AG04450 (cell line): ENCODE results near the gene CTDNEP1. TPM values are rescaled to one million over a fixed set of nuclear protein-coding genes. Genes with fewer than 3 reads are reported as not detected.

Experiments
- CTCF ChIA-PET: fragments of 300-600, 350-600 bp; formaldehyde crosslinking; extraction: SDS; loops from one replicate; lab custom pipeline; 2022; ENCODE audit warnings: antibody characterized with exemption, inconsistent platforms; lab: Charles Lee
- POLR2A ChIA-PET: fragments of 350-600 bp; formaldehyde crosslinking; extraction: SDS; loops from one replicate; lab custom pipeline; 2021; ENCODE audit warnings: antibody characterized with exemption, inconsistent platforms; lab: Yijun Ruan, JAX
- DNase-seq: peaks from one replicate; pipeline ENCODE4 v3.0.0-alpha.2; 2011; ENCODE audit warnings: low read depth, low spot score
- H3K27ac ChIP-seq: one replicate; pipeline ENCODE4 v1.5.1; 2012; ENCODE audit warnings: low read depth, low read length, control low read depth
- H3K27me3 ChIP-seq: one replicate; pipeline ENCODE4 v1.6.0; 2012; ENCODE audit warnings: low read length; ENCODE audit not compliant: control insufficient read depth, insufficient read depth
- H3K4me3 ChIP-seq: 2 replicates; pipeline ENCODE4 v1.5.1; 2011; ENCODE audit warnings: mild to moderate bottlenecking, low read depth, low read length, control low read depth
- H3K9me3 ChIP-seq: 2 replicates; pipeline ENCODE4 v1.5.1; 2012; ENCODE audit warnings: low read length; ENCODE audit not compliant: control insufficient read depth, insufficient read depth
- polyA plus RNA-seq: library from polyadenylated mRNA; depleted of rRNA; stranded (reverse); fragments of >200 nt; gene quantifications from 2 replicates; pipeline ENCODE4 v1.2.3, GENCODE V29; 2011
- TF ChIP-seq, protein P1 (sequence below): IDR thresholded peaks from 2 replicates; pipeline ENCODE4 v1.5.1; 2011; ENCODE audit warnings: low read depth, low read length, control low read depth, inconsistent platforms

CTDNEP1 gene
- polyA plus RNA-seq, 1 experiment = 115 TPM

DNA sequence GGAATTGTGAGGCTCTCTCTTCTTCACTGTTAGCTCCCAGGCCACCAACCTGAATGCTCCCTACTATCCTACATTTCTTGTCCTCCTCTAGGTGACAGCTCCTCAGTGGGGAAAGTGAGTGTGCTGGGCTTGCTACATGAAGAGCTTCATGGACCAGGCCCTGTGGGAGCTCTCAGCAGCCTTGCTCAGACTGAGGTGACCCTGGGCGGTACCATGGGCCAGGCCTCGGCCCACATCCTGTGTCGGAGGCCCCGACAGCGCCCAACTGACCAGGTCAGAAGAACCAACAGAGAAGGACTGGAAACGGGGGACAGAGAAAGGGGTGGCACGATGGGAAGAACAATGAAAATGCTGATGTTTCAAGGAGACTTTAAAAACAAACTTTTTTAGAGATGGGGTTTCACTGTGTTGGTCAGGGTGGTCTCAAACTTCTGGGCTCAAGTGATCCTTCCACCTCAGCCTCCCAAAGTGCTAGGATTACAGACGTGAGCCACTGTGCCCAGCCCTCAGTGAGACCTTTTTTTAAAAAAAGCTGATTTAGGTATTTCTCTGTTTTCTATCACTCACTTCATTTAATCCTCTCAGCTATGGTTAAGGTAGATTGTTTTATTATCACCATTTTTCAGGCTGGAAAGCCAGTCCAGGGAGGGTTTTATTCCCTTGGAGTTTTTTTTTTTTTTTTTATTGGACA is 5.4 kb upstream of the CTDNEP1 start:
- no peak for DNase-seq
- Histone ChIP-seq H3K27me3 (peaks cover 1% of the 10 kb centered on the region), H3K4me3 (no peak overlapping the region), H3K27ac (no peak overlapping the region), H3K9me3 (no peaks in the 10 kb centered on the region; the same call in 1 of the 2 replicates)
- TF ChIP-seq, protein P1, sequence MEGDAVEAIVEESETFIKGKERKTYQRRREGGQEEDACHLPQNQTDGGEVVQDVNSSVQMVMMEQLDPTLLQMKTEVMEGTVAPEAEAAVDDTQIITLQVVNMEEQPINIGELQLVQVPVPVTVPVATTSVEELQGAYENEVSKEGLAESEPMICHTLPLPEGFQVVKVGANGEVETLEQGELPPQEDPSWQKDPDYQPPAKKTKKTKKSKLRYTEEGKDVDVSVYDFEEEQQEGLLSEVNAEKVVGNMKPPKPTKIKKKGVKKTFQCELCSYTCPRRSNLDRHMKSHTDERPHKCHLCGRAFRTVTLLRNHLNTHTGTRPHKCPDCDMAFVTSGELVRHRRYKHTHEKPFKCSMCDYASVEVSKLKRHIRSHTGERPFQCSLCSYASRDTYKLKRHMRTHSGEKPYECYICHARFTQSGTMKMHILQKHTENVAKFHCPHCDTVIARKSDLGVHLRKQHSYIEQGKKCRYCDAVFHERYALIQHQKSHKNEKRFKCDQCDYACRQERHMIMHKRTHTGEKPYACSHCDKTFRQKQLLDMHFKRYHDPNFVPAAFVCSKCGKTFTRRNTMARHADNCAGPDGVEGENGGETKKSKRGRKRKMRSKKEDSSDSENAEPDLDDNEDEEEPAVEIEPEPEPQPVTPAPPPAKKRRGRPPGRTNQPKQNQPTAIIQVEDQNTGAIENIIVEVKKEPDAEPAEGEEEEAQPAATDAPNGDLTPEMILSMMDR = no peak
- ChIA-PET CTCF (interaction anchor here (1.3 kb wide), 1 partner anchor 23 kb away, joined by 3 read pairs; no protein-coding TSS in a partner anchor), POLR2A (no interaction called here)

DNA sequence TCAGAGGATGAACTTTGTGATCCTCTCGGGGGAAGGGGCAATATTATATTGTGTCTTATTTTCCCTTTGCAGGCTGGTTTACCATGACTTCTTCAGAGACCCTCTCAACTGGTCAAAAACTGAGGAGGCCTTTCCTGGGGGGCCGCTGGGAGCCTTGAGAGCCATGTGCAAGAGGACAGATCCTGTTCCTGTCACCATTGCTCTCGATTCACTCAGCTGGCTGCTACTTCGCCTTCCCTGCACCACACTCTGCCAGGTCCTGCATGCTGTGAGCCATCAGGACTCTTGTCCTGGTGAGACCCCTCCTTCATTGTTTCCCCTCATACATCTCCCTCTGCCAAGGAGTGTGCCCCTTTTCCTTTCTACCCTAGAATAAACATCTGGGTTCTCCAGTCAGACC is 3.0 kb upstream of the CTDNEP1 start:
- TF ChIP-seq, protein P1 = no peak
- Histone ChIP-seq H3K4me3 (no peak overlapping the region), H3K9me3 (no peaks in the 10 kb centered on the region; the same call in 1 of the 2 replicates), H3K27me3 (no peaks in the 10 kb centered on the region), H3K27ac (no peak overlapping the region)
- ChIA-PET CTCF (interaction anchor here (1.4 kb wide), 1 partner anchor 306 kb away, joined by 3 read pairs; no protein-coding TSS in a partner anchor), POLR2A (interaction anchor here (0.6 kb wide), 1 partner anchor 16 kb away, joined by 5 read pairs; no protein-coding TSS in a partner anchor)
- no peak for DNase-seq

DNA sequence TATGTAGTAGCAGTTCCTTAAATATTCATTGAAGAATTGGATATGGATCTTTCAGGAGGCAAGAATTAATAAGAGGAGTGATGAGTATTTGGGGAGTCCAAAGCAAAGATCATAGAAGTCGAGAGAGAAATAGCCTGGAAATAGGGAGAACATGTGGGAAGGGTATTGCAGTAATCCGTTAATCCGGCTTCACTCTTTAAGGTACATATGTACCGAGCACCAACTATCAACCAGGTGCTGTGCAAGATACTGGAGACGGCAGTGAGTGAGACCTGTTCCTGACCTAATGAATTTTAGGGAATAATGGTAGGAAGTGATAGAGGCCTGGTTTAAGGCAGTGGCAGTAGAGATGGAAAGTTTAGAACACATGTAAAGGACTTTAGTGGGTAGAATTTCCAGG is 1.5 kb upstream of the CTDNEP1 start:
- ChIA-PET CTCF (no interaction called here), POLR2A (no interaction called here)
- no peak overlapping the region for H3K27ac ChIP-seq

DNA sequence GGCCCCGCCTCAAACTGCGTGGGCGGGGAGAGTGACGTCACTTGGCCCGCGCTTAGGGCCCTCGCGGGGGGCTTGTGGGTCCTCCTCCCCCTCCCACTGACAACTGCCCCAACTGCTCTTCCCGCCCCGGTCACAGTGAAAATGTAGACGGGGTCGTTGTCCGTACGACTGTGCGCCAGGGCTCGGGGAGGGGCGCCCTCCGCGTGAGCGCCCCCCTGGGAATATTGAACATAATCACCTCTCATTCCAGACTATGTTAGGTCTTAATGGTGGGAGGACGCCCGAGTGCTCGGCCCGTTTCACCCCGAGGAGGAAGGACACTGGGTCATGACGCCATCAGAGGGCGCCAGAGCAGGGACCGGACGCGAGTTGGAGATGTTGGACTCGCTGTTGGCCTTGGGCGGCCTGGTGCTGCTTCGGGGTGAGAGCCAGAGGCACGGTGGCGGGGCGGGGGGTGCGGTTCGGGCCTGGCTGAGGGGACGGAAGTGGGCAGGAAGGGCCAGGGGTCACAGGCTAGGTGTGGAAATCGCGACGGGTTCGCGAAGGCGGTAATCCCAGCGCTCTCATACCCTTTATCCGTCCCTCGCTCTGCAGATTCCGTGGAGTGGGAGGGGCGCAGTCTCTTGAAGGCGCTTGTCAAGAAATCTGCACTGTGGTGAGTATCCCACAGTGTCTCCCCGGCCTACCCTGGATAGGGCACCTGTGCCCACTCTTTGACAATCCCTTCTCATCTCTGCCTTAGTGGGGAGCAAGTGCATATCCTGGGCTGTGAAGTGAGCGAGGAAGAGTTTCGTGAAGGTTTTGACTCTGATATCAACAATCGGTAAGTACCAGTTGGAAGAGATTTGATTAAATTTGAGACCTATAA is 876 bp upstream of the CTDNEP1 start, which contains the start of gene ELP5:
TSS of gene ELP5 (plus strand) at position 40 of the 868 bp plus-strand sequence. CDS start at position 376, 336 bp downstream.
- ChIA-PET POLR2A (interaction anchor here (1.1 to 1.6 kb wide), 3 partner anchors 10 to 62 kb away, joined by 3 to 18 read pairs (median 10); partner anchors contain the start of genes ACADVL, DLG4 and GABARAP), CTCF (no interaction called here)
- Histone ChIP-seq H3K4me3 (peak within 1 kb of the TSS; percentile 93), H3K27ac (peak within 1 kb of the TSS; percentile 100), H3K27me3 (no peaks in the 10 kb centered on the region), H3K9me3 (no peaks in the 10 kb centered on the region; the same call in 1 of the 2 replicates)
- peak; percentile 81 for DNase-seq
- TF ChIP-seq, protein P1 = no peak

More for the DNA sequence above, 1.5 kb upstream of the CTDNEP1 start:
- no peak for DNase-seq
- Histone ChIP-seq H3K4me3 (peak overlapping the region; percentile 93), H3K27me3 (no peaks in the 10 kb centered on the region), H3K9me3 (no peaks in the 10 kb centered on the region; the same call in 1 of the 2 replicates)
- TF ChIP-seq, protein P1 = no peak
